ENCODE results near the gene TMEM150B.

The TMEM150B gene

DNA sequence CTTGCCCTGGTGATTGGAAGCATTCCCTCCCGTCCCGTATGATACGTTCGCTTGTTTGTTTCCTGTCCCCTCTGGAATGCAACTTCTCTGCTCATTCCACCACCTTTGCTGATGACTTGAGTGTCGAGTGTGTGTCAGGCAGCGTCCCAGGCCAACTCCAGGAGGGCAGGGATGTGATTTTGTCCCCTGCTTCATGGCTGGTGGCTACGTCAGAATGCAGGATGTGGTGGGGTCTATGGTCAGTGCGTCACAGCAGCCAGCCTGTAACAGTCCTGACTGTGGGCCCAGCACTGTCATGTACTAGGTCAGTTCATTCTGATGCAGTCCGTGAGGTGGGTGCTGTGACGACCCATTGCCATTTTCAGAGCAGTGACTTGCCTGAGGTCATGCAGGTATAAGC lies 25.1 kb downstream of the TMEM150B start:
- TF ChIP-seq, protein P1, sequence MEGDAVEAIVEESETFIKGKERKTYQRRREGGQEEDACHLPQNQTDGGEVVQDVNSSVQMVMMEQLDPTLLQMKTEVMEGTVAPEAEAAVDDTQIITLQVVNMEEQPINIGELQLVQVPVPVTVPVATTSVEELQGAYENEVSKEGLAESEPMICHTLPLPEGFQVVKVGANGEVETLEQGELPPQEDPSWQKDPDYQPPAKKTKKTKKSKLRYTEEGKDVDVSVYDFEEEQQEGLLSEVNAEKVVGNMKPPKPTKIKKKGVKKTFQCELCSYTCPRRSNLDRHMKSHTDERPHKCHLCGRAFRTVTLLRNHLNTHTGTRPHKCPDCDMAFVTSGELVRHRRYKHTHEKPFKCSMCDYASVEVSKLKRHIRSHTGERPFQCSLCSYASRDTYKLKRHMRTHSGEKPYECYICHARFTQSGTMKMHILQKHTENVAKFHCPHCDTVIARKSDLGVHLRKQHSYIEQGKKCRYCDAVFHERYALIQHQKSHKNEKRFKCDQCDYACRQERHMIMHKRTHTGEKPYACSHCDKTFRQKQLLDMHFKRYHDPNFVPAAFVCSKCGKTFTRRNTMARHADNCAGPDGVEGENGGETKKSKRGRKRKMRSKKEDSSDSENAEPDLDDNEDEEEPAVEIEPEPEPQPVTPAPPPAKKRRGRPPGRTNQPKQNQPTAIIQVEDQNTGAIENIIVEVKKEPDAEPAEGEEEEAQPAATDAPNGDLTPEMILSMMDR (IDR thresholded peaks at IDR 0.05; ENCODE audit: low read depth, low read length), result no peak
- Histone ChIP-seq H3K9me3 (no peaks in the 10 kb centered on the region), H3K36me3 (peaks cover 18% of the 10 kb centered on the region), H3K4me3 (ENCODE audit: low read depth, low read length) (no peak overlapping the region), H3K4me1 (no peaks in the 10 kb centered on the region; the same call in 1 of the 2 replicates), H3K27me3 (no peaks in the 10 kb centered on the region)
- no peak for DNase-seq

DNA sequence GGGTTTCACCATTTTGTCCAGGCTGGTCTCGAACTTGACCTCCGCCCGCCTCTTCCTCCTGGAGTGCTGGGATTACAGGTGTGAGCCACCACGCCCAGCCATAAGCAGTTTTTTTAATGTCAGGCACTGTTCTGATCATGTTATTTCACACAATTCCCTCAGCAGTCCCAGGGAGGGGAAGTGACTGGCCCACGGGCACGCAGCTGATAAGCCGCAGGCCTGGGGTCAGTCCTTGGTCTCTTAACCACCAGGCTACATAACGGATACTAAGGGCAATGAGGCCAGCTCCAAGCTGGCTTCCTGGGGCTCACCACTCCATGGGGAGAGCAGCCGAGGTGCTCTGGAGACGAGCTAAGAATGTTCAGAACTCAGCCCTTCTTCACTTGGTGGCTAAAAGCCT lies 27.9 kb downstream of the TMEM150B start:
- DNase-seq, result no peak
- Histone ChIP-seq H3K9me3 (no peaks in the 10 kb centered on the region), H3K27me3 (no peaks in the 10 kb centered on the region), H3K4me1 (no peaks in the 10 kb centered on the region; the same call in 1 of the 2 replicates), H3K4me3 (ENCODE audit: low read depth, low read length) (no peak overlapping the region), H3K36me3 (peaks cover 6% of the 10 kb centered on the region)
- TF ChIP-seq, protein P1 (IDR thresholded peaks at IDR 0.05; ENCODE audit: low read depth, low read length), result no peak

DNA sequence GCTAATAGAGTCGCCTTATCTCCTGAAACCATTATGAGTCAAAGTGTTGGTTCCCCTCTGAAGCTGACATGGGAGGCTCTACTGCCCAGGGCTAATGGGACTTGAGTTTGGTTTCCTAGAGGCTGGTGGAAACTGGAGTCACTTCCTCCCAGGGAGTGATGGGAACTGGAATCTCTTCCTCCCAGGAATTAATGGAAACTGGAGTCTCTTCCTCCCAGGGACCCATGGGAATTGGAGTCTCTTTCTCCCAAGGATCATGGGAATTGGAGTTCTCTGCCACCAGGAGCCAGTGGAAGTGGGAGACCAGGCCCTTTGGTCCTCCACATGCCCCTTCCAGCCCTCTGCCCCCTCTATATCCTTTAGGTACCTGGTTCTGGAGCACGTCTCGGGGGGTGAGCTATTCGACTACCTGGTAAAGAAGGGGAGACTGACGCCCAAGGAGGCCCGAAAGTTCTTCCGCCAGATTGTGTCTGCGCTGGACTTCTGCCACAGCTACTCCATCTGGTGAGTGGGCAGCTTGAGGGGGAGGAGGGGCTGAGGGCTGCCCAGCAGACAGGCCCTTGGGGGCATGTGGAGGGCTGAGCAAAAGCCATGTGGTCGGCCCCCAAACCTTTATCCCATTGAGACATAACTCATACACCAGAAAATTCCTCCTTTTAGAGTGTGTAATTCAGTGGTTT lies 35.9 kb downstream of the TMEM150B start:
- Histone ChIP-seq H3K4me3 (ENCODE audit: low read depth, low read length) (no peak overlapping the region), H3K4me1 (no peaks in the 10 kb centered on the region; the same call in 1 of the 2 replicates), H3K27me3 (no peaks in the 10 kb centered on the region), H3K9me3 (no peaks in the 10 kb centered on the region), H3K36me3 (peaks cover 25% of the 10 kb centered on the region)
- no peak for DNase-seq
- TF ChIP-seq, protein P1 (IDR thresholded peaks at IDR 0.05; ENCODE audit: low read depth, low read length), result no peak

DNA sequence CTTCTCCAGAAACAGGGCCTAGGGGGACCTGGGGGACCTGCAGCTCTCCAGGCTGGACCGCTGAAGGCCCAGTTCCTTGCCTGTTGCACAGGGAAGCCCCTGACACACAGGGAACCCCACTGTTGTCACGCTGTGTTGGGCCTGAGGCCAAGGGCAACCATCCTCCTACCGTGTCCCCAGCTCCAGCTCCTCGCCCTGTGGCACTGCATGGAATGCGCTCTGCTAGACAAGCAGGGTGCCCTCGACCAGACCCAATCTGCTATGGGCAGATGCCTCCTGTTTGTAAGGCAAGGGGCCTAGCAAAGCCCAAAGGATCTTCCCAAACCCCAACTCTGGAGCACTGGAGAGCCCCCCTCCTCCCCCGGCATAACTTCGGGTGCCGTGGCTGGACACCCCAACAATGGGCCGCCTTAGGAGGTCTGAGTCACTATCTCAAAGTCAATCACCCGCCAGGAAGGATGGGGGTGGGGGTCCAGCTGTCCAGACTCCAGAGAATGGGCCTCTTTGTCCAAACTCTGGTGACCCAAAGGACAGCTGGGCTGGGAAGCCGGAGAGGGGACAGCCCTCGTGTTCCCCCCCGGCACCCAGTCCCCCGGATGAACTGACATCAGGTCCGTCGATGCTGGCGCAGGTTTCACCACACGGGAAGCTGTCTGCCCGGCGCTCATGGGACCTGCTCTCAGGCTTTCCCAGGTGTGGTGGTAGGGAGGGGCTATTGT lies 37.6 kb downstream of the TMEM150B start:
- no peak overlapping the region for H3K4me3 ChIP-seq (ENCODE audit: low read depth, low read length)
- TF ChIP-seq, protein P1 (IDR thresholded peaks at IDR 0.05; ENCODE audit: low read depth, low read length), result no peak
- peaks cover 3% of the 10 kb centered on the region; the same call in 1 of the 2 replicates for H3K4me1 ChIP-seq
- peaks cover 25% of the 10 kb centered on the region for H3K36me3 ChIP-seq
- no peaks in the 10 kb centered on the region for H3K27me3 ChIP-seq
- DNase-seq, result no peak
- no peaks in the 10 kb centered on the region for H3K9me3 ChIP-seq

DNA sequence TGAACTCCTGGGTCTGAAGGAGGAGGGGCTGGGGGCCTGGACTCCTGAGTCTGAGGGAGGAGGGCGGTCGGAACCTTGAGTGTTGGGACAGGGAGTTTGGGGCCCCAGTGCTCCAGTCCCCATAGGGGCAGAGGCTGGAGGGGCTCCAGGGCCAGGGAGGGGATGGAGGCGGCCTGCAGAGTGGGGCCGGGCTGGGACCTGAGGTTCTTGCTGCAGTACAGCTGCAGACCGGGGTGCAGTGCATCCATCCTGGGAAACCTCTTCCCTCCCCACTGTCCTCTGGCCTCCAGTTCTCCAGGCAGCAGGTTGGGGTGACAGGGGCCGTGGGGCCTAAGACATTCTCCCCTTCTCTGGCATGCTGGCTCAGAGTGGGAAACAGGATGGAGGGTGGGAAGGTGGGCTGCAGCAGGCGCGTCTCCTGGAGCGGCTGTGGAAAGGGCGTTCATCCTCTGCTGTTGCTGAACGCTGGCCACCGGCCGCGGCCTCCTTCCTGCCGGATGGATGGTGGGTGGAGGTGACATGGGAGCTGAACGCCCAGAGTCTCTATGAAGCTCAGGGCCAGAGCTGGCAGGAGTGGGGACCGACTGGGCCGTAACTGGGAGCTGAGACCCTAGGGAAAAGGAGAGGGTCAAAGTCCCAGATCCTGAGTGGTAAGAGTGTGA lies 39.8 kb downstream of the TMEM150B start:
- no peak for DNase-seq
- Histone ChIP-seq H3K4me3 (ENCODE audit: low read depth, low read length) (no peak overlapping the region; the same call in 1 of the 2 replicates), H3K36me3 (peaks cover 12% of the 10 kb centered on the region), H3K4me1 (0 out of 2 replicates have a peak, but pooled peaks cover 3% of the 10 kb centered on the region), H3K9me3 (no peaks in the 10 kb centered on the region), H3K27me3 (no peaks in the 10 kb centered on the region)
- TF ChIP-seq, protein P1 (IDR thresholded peaks at IDR 0.05; ENCODE audit: low read depth, low read length), result no peak
